Tibial artery (tissue), 4 donors: ENCODE results near the gene NANOGP8.

Experiments used
- DNase-seq, 2 donors: peaks; one replicate each; pipeline ENCODE4 v3.0.0-alpha.2; 2019
- H3K27ac ChIP-seq, 2 donors: fragments of 200-600 bp; sonication (generic) in 1 of 2; 1 replicate in 1 of 2; 2 replicates in 1 of 2; pipeline ENCODE4 v1.5.1; 2018 to 2019; ENCODE audit warnings: mild to moderate bottlenecking in 1 of 2
- H3K27me3 ChIP-seq, 2 donors: fragments of 200-600 bp; sonication (generic) in 1 of 2; one replicate each; pipeline versions ENCODE4 v1.5.1 to v1.6.0; 2016 to 2019
- H3K36me3 ChIP-seq, 3 donors: fragments of 200-600 bp; sonication (generic) in 2 of 3; one replicate each; pipeline ENCODE4 v1.5.1; 2016 to 2019; ENCODE audit warnings: mild to moderate bottlenecking in 2 of 3
- H3K4me1 ChIP-seq, 4 donors: fragments of 200-600 bp; sonication (generic) in 2 of 4; 1 replicate in 3 of 4; 2 replicates in 1 of 4; pipeline ENCODE4 v1.5.1; 2016 to 2019
- H3K4me3 ChIP-seq, 2 donors: fragments of 200-600 bp; sonication (generic) in 1 of 2; 1 replicate in 1 of 2; 2 replicates in 1 of 2; pipeline ENCODE4 v1.5.1; 2018 to 2019; ENCODE audit warnings: mild to moderate bottlenecking in 2 of 2
- H3K9me3 ChIP-seq, 3 donors: fragments of 200-600 bp; sonication (generic) in 1 of 3; one replicate each; pipeline ENCODE4 v1.5.1; 2016 to 2019
- CTCF ChIP-seq, 2 experiments: fragments of 200-600 bp in 1 of 2; fragments of 450-650 bp in 1 of 2; IDR thresholded peaks; one replicate each; pipeline ENCODE4 v1.5.1; 2017 to 2019; ENCODE audit warnings: antibody characterized with exemption in 2 of 2, mild to moderate bottlenecking in 1 of 2, moderate library complexity in 1 of 2
- intact Hi-C: fragments of 100-400 bp; cut with DNase I; formaldehyde crosslinking; loops from one replicate; pipeline ENCODE4 v1.15.0; 2023; ENCODE audit warnings: low total_unique reads

The NANOGP8 gene

GRCh38 chr15:35080226-35080625, 4.9 kb downstream of the NANOGP8 start:
- Histone ChIP-seq H3K4me1 (no peaks in the 10 kb centered on the region), H3K27ac (no peak overlapping the region), H3K36me3 (no peaks in the 10 kb centered on the region), H3K27me3 (no peaks in the 10 kb centered on the region), H3K9me3 (no peaks in the 10 kb centered on the region), H3K4me3 (no peak overlapping the region)
- TF ChIP-seq CTCF (IDR thresholded peaks at IDR 0.05), result no peak
- no peak for DNase-seq
- intact Hi-C loops, result no loop called here

GRCh38 chr15:35078221-35078915, 6.7 kb downstream of the NANOGP8 start:
- intact Hi-C loops, result no loop called here
- Histone ChIP-seq H3K4me1 (no peaks in the 10 kb centered on the region), H3K9me3 (no peaks in the 10 kb centered on the region), H3K27me3 (no peaks in the 10 kb centered on the region), H3K36me3 (no peaks in the 10 kb centered on the region), H3K27ac (no peak overlapping the region), H3K4me3 (no peak overlapping the region)
- peak; percentile 54 to 60 for TF ChIP-seq CTCF (IDR thresholded peaks at IDR 0.05)
- no peak for DNase-seq

- Histone ChIP-seq H3K4me3 (no peak overlapping the region), H3K9me3 (no peaks in the 10 kb centered on the region), H3K4me1 (no peaks in the 10 kb centered on the region), H3K36me3 (no peaks in the 10 kb centered on the region), H3K27ac (no peak overlapping the region), H3K27me3 (no peaks in the 10 kb centered on the region)
- intact Hi-C loops, result no loop called here
- no peak for DNase-seq
- no peak for TF ChIP-seq CTCF (IDR thresholded peaks at IDR 0.05)
Observed at GRCh38 chr15:35071106-35071505, 14.0 kb downstream of the NANOGP8 start.

- intact Hi-C loops, result no loop called here
- no peak overlapping the region for H3K4me3 ChIP-seq
- no peak overlapping the region for H3K27ac ChIP-seq
- no peaks in the 10 kb centered on the region for H3K36me3 ChIP-seq
- no peak for TF ChIP-seq CTCF (IDR thresholded peaks at IDR 0.05)
- no peak for DNase-seq
- H3K27me3 ChIP-seq, result no peaks in the 10 kb centered on the region
- H3K4me1 ChIP-seq, result no peaks in the 10 kb centered on the region
- H3K9me3 ChIP-seq, result no peaks in the 10 kb centered on the region
Observed at GRCh38 chr15:35068846-35069475, 16.1 kb downstream of the NANOGP8 start.

- H3K36me3 ChIP-seq, result no peaks in the 10 kb centered on the region
- intact Hi-C loops, result no loop called here
Observed at GRCh38 chr15:35067496-35068347, 17.4 kb downstream of the NANOGP8 start.

More at GRCh38 chr15:35067496-35068347, 17.4 kb downstream of the NANOGP8 start:
- Histone ChIP-seq H3K4me3 (no peak overlapping the region), H3K27me3 (no peaks in the 10 kb centered on the region), H3K9me3 (no peaks in the 10 kb centered on the region), H3K4me1 (no peaks in the 10 kb centered on the region), H3K27ac (no peak overlapping the region)
- TF ChIP-seq CTCF (IDR thresholded peaks at IDR 0.05), result no peak
- DNase-seq, result no peak
